HepG2 (cell line): ENCODE results near the gene PLD3.

ENCODE experiments used
- CCAR2 ChIP-seq: fragments of 200-400 bp; formaldehyde crosslinking; optimal IDR thresholded peaks from 2 replicates; pipeline ENCODE3; 2018; ENCODE audit warnings: low read depth, mild to moderate bottlenecking, low read length, moderate library complexity
- MED1 ChIP-seq: sonication (generic); formaldehyde crosslinking; IDR thresholded peaks from 2 replicates; pipeline ENCODE4 v1.4.0; 2020; ENCODE audit warnings: missing genetic modification reagents
- TMF1 ChIP-seq: sonication (generic); formaldehyde crosslinking; IDR thresholded peaks from 2 replicates; pipeline ENCODE4 v1.8.1; 2022; ENCODE audit warnings: low read depth, missing genetic modification reagents
- ZNF670 ChIP-seq: sonication (generic); formaldehyde crosslinking; IDR thresholded peaks from 2 replicates; pipeline ENCODE4 v1.8.0; 2022; ENCODE audit warnings: mild to moderate bottlenecking, missing genetic modification reagents, borderline replicate concordance
- TF ChIP-seq, protein P1 (sequence below): sonication (generic); formaldehyde crosslinking; IDR thresholded peaks from 2 replicates; pipeline ENCODE4 v1.5.1; 2020; ENCODE audit warnings: mild to moderate bottlenecking, moderate library complexity, missing genetic modification reagents

GRCh38 chr19:40376286-40376862, 27.9 kb downstream of the PLD3 start:
- no peak for TF ChIP-seq TMF1 (CRISPR knock-in tag)
- no peak for TF ChIP-seq ZNF670 (CRISPR knock-in tag)
- no peak for TF ChIP-seq CCAR2
- TF ChIP-seq, protein P1, sequence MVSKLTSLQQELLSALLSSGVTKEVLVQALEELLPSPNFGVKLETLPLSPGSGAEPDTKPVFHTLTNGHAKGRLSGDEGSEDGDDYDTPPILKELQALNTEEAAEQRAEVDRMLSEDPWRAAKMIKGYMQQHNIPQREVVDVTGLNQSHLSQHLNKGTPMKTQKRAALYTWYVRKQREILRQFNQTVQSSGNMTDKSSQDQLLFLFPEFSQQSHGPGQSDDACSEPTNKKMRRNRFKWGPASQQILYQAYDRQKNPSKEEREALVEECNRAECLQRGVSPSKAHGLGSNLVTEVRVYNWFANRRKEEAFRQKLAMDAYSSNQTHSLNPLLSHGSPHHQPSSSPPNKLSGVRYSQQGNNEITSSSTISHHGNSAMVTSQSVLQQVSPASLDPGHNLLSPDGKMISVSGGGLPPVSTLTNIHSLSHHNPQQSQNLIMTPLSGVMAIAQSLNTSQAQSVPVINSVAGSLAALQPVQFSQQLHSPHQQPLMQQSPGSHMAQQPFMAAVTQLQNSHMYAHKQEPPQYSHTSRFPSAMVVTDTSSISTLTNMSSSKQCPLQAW (CRISPR knock-in tag) = no peak
- TF ChIP-seq MED1 (CRISPR knock-in tag) = no peak
